HG03457 (cell line): Measurements from ENCODE around the gene BRD3.
A peak's percentile ranks its signal among the peaks of the same experiment; 100 is the strongest.

ENCODE experiments used
- ATAC-seq: cut with Tn5 transposase; IDR thresholded peaks from one replicate; pipeline ENCODE4 v1.9.1; 2021; ENCODE audit warnings: moderate number of reproducible peaks; ENCODE audit not compliant: unreplicated experiment

Gene BRD3

GRCh38 chr9:134066913-134067851 lies 644 bp downstream of the BRD3 start:
- peak; percentile 1 for ATAC-seq

- no peak for ATAC-seq
Measured at GRCh38 chr9:134066526-134066912, 1.3 kb downstream of the BRD3 start.

GRCh38 chr9:134065612-134066419 lies 2.0 kb downstream of the BRD3 start:
- no peak for ATAC-seq

- no peak for ATAC-seq
Measured at GRCh38 chr9:134064711-134065110, 3.1 kb downstream of the BRD3 start.

DNA sequence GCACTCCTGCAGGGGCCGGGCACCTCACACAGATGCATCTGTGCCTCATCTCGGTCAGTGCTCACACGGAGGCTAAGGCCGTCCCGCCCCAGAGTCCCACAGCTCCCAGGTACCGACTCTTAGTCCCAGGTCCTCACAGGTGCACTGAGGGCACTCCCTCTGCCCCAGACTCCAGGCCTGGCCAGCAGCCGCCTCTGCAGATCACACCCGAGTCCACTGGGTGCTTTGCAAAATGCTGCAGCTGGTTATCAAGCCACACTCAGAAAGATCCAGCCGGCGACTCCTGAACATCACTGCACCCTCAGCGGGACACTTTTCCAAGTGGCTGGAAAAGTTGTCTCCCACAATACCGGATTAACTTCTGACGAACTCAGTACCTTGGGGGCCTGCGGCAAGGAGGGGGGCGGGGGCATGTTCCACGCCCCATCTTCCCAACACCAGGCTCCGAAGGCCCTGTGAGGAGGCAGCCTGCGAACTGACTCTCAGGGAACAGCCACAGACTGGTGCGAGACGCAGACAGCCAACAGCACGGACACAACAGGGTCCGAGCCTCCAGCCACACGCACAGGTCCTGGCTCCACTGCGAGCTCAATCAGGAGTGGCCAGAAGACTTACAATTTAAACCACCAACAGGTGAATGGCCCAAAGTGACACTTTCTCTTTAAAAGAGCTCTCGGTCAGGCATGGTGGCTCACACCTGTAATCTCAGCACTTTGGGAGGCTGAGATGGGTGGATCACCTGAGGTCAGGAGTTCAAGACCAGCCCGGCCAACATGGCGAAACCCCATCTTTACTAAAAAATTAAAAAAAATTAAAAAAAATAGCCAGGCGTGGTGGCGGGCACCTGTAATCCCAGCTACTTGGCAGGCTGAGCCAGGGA lies 4.0 kb downstream of the BRD3 start:
- no peak for ATAC-seq

DNA sequence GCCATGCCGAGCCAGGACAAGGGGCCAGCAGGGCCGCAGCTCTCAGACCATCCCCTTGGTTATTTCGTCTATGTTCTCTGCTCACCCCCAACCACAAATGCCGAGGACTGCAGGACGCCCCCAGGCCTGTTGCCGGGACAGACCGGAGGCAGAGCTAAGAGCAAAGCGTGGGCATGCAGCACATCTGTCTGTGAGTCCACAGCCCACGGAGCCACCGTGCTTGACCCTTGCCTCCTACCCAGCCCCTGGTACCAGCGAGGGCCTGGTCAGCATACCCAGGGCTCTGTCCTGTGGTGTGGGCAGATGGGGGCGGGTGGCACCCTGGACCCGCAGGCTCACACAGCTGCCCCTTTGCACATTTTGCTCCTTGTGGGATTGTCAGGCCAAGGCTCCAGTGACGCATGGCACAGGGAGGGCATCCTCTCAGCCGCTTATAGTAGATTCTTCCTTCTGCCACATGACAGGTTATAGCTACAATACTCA lies 4.7 kb downstream of the BRD3 start:
- ATAC-seq = no peak

DNA sequence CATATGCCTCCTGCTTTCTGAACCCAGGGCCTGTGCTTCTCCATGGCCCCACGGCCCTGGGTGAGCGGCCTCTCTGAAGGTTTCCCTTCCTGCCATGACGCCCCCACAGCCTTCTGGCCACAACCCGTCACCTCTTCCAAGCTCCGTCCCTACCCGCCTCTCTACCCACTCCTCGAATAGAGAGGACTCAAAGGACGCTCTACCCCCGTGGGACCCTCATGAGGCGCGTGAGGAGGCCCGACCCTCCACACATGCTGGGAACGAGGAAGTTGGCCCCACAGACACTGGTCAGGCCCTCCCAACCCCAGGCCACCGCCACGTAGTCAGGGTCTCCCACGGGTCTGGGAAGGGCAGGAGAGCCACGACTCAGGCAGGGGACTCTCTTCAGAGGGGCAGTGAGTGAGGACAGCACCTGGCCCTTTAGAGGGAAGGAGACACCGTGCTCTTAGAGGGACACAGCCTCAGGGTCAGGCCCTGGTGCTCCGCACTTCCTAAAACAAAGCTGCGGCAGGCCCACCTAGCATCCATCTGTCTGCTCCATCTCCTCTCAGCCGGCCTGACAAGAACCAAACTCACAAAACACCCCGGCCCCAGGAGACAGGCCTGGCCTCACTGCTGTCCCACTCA lies 5.3 kb downstream of the BRD3 start:
- no peak for ATAC-seq

DNA sequence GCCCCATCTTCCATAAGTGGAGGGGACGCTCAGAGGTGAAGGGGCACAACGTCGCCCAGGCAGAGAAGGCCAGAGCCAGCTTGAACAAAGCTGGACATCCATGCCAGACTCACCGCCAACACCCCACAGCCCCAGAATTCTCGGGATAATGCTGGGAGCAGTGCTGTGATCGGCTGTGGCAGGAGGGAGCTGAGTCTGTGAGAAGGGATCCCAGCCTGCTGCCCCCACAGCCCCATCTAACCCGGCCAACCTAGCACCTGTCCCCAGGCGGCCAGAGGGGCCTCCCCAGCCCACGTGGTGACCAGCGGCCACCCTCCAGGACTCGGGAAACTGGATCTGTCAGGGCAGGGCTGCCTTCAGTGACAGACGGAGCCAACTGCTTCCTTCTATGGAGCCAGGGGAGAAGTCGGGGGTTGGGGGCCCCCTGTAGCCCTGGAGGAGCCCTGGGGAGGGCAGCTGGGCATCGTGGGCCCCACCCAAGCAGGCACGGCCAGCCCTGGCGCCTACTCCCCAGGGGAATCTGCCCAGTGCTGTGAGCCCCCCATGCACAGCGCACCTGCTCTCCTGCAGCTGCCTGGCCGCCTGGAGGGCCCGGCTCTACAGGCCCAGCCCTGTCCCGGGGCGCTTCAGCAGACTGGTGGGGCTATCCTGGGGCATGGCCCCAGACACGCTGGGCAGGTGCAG lies 6.0 kb downstream of the BRD3 start:
- ATAC-seq = no peak

- ATAC-seq = no peak
Measured at GRCh38 chr9:134061019-134061687, 6.7 kb downstream of the BRD3 start.

- ATAC-seq = no peak
Measured at GRCh38 chr9:134060546-134060945, 7.3 kb downstream of the BRD3 start.

GRCh38 chr9:134059661-134060395 lies 8.0 kb downstream of the BRD3 start:
- ATAC-seq = no peak

DNA sequence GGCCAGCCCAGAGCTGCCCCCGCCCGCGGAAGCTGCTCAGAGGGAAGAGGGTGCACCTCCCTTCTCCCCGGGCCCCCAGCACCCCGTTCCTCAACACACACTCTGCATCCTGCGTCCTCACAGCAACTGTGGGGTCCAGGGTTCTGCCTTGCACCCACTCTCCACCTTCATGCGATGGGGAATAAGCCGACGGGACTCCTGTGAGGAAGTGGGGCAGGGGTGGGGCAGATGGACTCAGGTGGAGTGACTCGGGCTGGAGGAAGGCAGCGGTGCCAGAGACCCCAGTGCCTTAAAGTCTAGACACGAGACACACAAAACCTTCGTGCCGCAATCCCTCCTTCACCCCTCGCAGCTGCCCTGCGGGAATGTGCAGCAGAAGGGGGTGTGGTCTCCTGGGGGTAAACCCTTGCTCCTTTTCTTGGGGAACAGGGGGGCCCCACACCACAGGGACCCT lies 8.6 kb downstream of the BRD3 start:
- ATAC-seq = no peak

- ATAC-seq = no peak
Measured at GRCh38 chr9:134058716-134059115, 9.1 kb downstream of the BRD3 start.

- ATAC-seq = no peak
Measured at GRCh38 chr9:134057751-134058701, 9.8 kb downstream of the BRD3 start.

- no peak for ATAC-seq
Measured at GRCh38 chr9:134057307-134057657, 10.5 kb downstream of the BRD3 start.

DNA sequence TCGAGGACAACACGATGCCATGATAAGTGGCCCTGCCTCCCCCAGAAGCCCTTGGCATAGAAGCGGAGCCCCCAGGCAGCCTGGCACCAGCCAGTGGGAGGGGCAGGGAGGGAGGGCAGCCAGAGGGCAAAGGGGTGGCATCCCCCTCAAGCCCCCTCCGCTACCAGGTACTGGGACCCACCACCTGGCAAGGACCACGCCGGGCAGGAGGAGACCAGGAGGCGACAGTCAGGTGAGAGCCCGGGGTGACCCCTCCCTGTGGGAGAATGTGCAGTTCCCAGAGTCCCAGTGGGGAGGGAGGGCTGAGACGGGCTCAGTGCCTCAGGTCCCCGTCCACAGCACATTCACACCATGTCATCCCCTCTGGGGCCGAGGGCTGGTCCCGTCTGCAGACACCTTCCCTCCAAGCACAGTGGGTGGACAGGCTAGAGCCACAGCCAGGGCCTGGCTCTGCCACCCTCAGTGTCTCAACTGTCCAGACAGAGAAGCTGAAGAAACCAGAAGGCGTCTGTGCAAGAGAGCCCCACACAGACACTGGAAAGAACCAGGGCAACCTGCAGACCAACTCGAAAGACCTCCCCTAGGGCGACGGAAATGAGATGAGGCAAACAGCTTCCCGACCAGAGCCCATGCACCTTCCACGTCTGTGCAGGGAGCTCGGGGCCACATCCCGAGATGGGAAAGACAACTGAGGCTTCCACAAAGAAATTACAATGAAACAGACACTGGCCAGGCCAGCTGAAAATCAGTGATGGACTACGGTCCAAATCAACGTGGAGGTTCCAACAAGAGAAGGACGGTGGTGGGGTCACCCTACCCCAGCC lies 11.1 kb downstream of the BRD3 start:
- ATAC-seq = no peak
